Panc1 (cell line): ENCODE results near the gene DCP1A.

Experiments used
- CTCF ChIP-seq: fragments of 450-650 bp; IDR thresholded peaks from 2 replicates; pipeline ENCODE4 v1.5.1; 2017; ENCODE audit warnings: mild to moderate bottlenecking
- POLR2AphosphoS5 ChIP-seq: IDR thresholded peaks from 2 replicates; pipeline ENCODE4 v1.6.1; 2012; ENCODE audit warnings: mild to moderate bottlenecking, low read depth, low read length, moderate library complexity
- REST ChIP-seq, 2 experiments: IDR thresholded peaks; 2 replicates each; pipeline ENCODE4 v1.6.1; 2011 to 2012; ENCODE audit warnings: low read depth in 2 of 2, control low read depth in 1 of 2, low read length in 1 of 2, mild to moderate bottlenecking in 1 of 2, moderate library complexity in 1 of 2; ENCODE audit not compliant: insufficient read depth in 1 of 2

GRCh38 chr3:53247619-53248018 lies 99.7 kb downstream of the DCP1A start:
- TF ChIP-seq CTCF (no peak), REST (IDR thresholded peaks at IDR 0.05; ENCODE audit: insufficient read depth in 1 of 2, low read depth in 2 of 2, low read length in 1 of 2) (no peak), POLR2AphosphoS5 (no peak)
